ENCODE data around the gene MTCL3.
A peak's percentile ranks its signal among the peaks of the same experiment; 100 is the strongest.

The MTCL3 gene

DNA sequence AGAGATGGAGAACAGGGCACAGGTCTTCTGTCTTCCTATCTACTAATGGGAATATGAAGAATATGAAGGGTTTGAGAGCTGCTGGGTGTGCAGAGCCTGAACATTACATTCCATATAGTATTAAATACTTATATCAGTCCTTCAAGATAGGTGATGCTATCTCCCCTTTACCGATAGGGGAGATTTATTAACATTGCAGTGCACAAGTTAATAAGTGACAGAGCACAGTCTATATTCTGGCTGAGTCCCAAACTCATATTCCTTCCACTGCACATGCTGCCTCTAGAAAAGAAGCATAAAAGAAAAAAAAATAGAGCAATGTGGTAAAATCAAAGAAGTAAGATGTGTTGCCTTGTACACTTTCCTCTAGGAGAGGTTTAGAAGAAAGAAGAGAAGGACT, 41.5 kb downstream of the MTCL3 start:
- Mint-ChIP-seq H3K27me3 (ENCODE audit: insufficient read depth) (peaks cover 2% of the 10 kb centered on the region), H3K4me1 (ENCODE audit: low read depth) (peaks cover 16% of the 10 kb centered on the region), H3K9me3 (no peaks in the 10 kb centered on the region), H3K27ac (no peak overlapping the region), H3K4me3 (no peak overlapping the region), H3K36me3 (ENCODE audit: low read depth) (peaks cover 42% of the 10 kb centered on the region)
- intact Hi-C loops (cut with micrococcal nuclease), result no loop called here
- DNase-seq (ENCODE audit: low spot score), result no peak

DNA sequence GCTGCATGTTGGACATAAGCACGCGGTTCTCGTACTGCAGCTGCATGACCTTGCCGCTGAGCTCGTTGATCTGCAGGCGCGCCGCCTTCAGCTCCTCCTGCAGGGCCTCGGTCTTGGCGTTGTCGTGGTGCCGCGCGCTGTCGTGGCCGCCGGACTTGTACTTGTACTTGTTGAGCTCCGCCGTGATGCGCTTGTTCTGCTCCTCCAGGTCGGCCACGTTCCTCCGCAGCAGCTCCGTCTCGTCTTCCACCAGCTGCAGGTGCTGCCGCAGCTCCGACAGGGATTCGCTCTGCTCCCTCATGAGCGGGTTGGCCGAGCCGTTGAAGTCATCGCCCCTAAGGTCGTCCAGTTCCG, 43.3 kb downstream of the MTCL3 start:
- no peak overlapping the region for H3K27ac Mint-ChIP-seq
- no peak for DNase-seq (ENCODE audit: low spot score)
- peaks cover 2% of the 10 kb centered on the region for H3K27me3 Mint-ChIP-seq (ENCODE audit: insufficient read depth)
- no peaks in the 10 kb centered on the region for H3K9me3 Mint-ChIP-seq
- H3K36me3 Mint-ChIP-seq (ENCODE audit: low read depth), result peaks cover 40% of the 10 kb centered on the region
- no peak overlapping the region for H3K4me3 Mint-ChIP-seq
- no peaks in the 10 kb centered on the region for H3K4me1 Mint-ChIP-seq (ENCODE audit: low read depth)
- intact Hi-C loops (cut with micrococcal nuclease), result no loop called here

DNA sequence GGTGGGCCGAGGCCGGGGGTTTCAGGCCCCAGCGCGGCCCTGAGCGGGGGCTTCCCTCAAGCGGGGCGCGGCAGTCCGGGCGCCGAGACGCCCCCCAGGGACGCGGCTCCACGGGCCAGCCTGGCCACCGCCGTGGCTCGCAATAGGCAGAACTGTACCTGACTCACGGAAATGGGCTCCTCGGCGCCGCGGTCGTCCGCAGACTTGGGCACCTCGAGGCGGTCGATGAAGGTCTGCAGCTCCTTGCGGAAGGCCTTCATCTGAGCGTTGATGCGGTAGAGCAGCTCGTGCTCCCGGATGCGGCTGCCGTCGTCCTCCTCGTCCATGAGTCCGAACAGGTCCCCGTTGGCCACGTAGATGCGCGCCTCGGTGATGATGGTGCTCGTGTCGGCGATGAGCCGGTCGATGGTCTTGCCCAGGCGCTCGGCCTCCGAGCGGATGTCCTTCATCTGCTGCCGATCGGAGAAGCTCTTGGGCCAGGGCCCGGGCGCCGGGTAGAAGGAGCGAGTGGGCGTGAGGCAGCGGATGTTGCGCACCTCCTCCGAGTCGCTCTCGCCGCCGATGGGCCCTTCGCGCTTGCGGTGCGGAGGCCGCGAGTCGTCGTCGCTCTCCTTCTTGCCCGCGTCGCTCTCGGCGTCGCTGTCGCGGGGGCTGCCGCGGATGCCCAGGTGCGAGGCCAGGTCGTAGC, 43.9 kb downstream of the MTCL3 start:
- H3K36me3 Mint-ChIP-seq (ENCODE audit: low read depth), result peaks cover 44% of the 10 kb centered on the region
- intact Hi-C loops (cut with micrococcal nuclease), result no loop called here
- peaks cover 2% of the 10 kb centered on the region for H3K27me3 Mint-ChIP-seq (ENCODE audit: insufficient read depth)
- no peak overlapping the region for H3K27ac Mint-ChIP-seq
- no peak overlapping the region for H3K4me3 Mint-ChIP-seq
- H3K9me3 Mint-ChIP-seq, result no peaks in the 10 kb centered on the region
- no peak for DNase-seq (ENCODE audit: low spot score)
- no peaks in the 10 kb centered on the region for H3K4me1 Mint-ChIP-seq (ENCODE audit: low read depth)

- peaks cover 26% of the 10 kb centered on the region for H3K36me3 Mint-ChIP-seq (ENCODE audit: low read depth)
- peaks cover 3% of the 10 kb centered on the region for H3K27me3 Mint-ChIP-seq (ENCODE audit: insufficient read depth)
These were observed 47.5 kb downstream of the MTCL3 start for GRCh38 chr6:127471379-127472255.

DNA sequence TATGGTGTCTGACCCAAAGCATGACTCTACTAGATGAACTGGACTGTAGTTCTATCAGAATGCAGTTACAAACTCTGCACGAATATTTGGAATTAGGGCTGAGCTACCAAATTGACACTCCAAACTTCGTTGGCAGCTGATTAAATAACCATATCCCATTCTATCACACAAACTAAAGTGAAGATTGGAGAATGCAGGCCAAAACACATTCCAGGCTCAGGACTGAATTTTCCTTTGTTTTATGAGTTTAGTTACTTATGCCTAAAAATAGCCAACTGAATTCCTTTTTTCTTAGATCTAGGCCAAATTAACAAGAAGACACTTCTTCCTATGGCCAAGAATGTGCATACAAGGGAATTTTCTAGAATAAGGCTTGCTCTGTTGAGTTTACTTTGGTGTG, 50.2 kb downstream of the MTCL3 start:
- DNase-seq (ENCODE audit: low spot score), result no peak
- H3K27me3 Mint-ChIP-seq (ENCODE audit: insufficient read depth), result peaks cover 3% of the 10 kb centered on the region
- peaks cover 16% of the 10 kb centered on the region for H3K36me3 Mint-ChIP-seq (ENCODE audit: low read depth)
- H3K27ac Mint-ChIP-seq, result no peak overlapping the region
- no peaks in the 10 kb centered on the region for H3K4me1 Mint-ChIP-seq (ENCODE audit: low read depth)
- no peaks in the 10 kb centered on the region for H3K9me3 Mint-ChIP-seq
- no peak overlapping the region for H3K4me3 Mint-ChIP-seq
- intact Hi-C loops (cut with micrococcal nuclease), result loop anchor here (5.0 kb wide), 2 partner anchors 127 to 173 kb away; partner anchors contain the start of gene ECHDC1

More at GRCh38 chr6:127471379-127472255, 47.5 kb downstream of the MTCL3 start:
- Mint-ChIP-seq H3K27ac (no peak overlapping the region), H3K4me1 (ENCODE audit: low read depth) (no peaks in the 10 kb centered on the region), H3K9me3 (no peaks in the 10 kb centered on the region), H3K4me3 (no peak overlapping the region)
- no peak for DNase-seq (ENCODE audit: low spot score)
- intact Hi-C loops (cut with micrococcal nuclease), result no loop called here

DNA sequence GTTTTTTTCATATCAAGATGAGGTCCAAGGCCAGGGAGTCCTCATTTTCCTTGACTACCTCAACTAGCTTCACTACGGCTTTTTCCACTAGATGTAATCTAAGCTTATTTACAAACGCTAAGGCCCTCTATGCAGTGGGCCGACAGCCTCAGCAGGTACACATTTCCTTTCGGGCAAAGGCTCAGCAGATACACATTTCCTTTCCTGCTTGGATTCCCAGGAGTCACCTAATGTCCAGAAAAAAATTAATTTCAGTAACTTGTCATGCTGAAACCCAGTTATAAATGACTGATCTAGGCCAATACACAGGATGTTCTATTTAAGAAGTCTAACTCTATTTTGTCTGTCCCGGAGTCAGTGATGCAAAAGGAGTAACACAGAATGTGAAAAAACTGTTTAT, 52.7 kb downstream of the MTCL3 start:
- Mint-ChIP-seq H3K36me3 (ENCODE audit: low read depth) (peaks cover 10% of the 10 kb centered on the region), H3K9me3 (no peaks in the 10 kb centered on the region), H3K4me1 (ENCODE audit: low read depth) (no peaks in the 10 kb centered on the region), H3K27me3 (ENCODE audit: insufficient read depth) (peaks cover 3% of the 10 kb centered on the region), H3K4me3 (no peak overlapping the region), H3K27ac (no peak overlapping the region)
- intact Hi-C loops (cut with micrococcal nuclease), result loop anchor here (5.0 kb wide), 2 partner anchors 124 to 176 kb away; partner anchors contain the start of gene ECHDC1
- DNase-seq (ENCODE audit: low spot score), result no peak

DNA sequence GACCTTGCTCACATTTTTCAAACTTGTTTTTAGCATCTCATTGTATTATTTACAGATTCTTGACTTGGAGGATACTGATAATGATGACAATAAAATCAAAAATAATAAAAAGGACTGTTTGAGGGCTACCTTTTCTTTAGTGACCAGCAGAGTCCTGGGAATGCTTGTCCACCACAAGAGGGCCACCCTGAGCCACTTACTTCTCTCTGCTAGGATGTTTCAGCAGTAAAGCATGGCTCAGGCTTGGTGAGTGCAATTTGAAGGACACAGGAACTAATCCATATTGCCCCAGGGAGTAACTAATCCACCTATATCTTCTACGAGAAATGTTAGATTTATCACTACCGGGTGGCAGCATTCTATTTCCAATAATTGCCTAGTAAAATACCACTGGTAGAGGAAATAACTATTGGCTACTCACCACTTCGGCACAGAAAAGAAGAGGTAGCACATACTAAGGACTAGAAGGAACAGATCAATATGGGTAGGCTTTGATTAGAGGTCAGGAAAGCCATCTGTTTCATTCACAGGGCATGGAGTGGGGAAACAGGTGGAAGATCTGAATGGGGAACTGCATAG, 54.2 kb downstream of the MTCL3 start:
- peaks cover 9% of the 10 kb centered on the region for H3K4me1 Mint-ChIP-seq (ENCODE audit: low read depth)
- no peaks in the 10 kb centered on the region for H3K9me3 Mint-ChIP-seq

GRCh38 chr6:127464161-127464880, 54.8 kb downstream of the MTCL3 start:
- peaks cover 13% of the 10 kb centered on the region for H3K4me1 Mint-ChIP-seq (ENCODE audit: low read depth)
- no peak overlapping the region for H3K4me3 Mint-ChIP-seq
- intact Hi-C loops (cut with micrococcal nuclease), result loop anchor here (2.0 to 5.0 kb wide), 2 partner anchors 20 to 42 kb away; no protein-coding TSS in a partner anchor
- no peak for DNase-seq (ENCODE audit: low spot score)
- H3K27me3 Mint-ChIP-seq (ENCODE audit: insufficient read depth), result no peaks in the 10 kb centered on the region
- H3K36me3 Mint-ChIP-seq (ENCODE audit: low read depth), result peaks cover 2% of the 10 kb centered on the region
- no peak overlapping the region for H3K27ac Mint-ChIP-seq
- no peaks in the 10 kb centered on the region for H3K9me3 Mint-ChIP-seq

More for the DNA sequence above, 54.2 kb downstream of the MTCL3 start:
- H3K4me3 Mint-ChIP-seq, result no peak overlapping the region
- peaks cover under 1% of the 10 kb centered on the region for H3K27me3 Mint-ChIP-seq (ENCODE audit: insufficient read depth)
- intact Hi-C loops (cut with micrococcal nuclease), result loop anchor here (1.0 to 5.0 kb wide), 7 partner anchors 20 to 177 kb away; partner anchors contain the start of gene ECHDC1
- DNase-seq (ENCODE audit: low spot score), result peak; percentile 36
- no peak overlapping the region for H3K27ac Mint-ChIP-seq
- peaks cover 4% of the 10 kb centered on the region for H3K36me3 Mint-ChIP-seq (ENCODE audit: low read depth)

DNA sequence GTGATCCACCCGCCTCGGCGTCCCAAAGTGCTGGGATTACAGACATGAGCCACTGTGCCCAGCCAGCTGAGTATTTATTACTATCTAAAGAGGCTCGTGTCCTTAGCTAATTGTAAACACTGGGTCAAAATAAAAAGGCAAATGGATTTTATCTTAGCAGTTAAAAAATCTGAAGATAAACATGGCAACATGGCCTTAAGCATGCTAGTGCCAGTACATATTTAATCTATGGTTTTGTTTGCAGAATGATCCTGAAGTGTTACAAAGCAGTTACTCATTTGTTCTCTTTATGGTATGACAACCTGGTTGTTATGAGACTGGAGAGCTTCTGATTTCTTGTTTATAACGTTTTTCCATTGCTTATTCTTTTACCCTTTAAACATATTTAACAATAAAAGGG, 56.1 kb downstream of the MTCL3 start:
- Mint-ChIP-seq H3K36me3 (ENCODE audit: low read depth) (peaks cover 2% of the 10 kb centered on the region), H3K4me1 (ENCODE audit: low read depth) (peaks cover 13% of the 10 kb centered on the region), H3K4me3 (no peak overlapping the region), H3K27me3 (ENCODE audit: insufficient read depth) (no peaks in the 10 kb centered on the region), H3K27ac (no peak overlapping the region), H3K9me3 (no peaks in the 10 kb centered on the region)
- no peak for DNase-seq (ENCODE audit: low spot score)
- intact Hi-C loops (cut with micrococcal nuclease), result loop anchor here (5.0 kb wide), 1 partner anchor 41 kb away; no protein-coding TSS in a partner anchor

GRCh38 chr6:127462376-127462775, 56.8 kb downstream of the MTCL3 start:
- no peak for DNase-seq (ENCODE audit: low spot score)
- H3K4me1 Mint-ChIP-seq (ENCODE audit: low read depth), result peaks cover 13% of the 10 kb centered on the region
- H3K27me3 Mint-ChIP-seq (ENCODE audit: insufficient read depth), result no peaks in the 10 kb centered on the region
- H3K9me3 Mint-ChIP-seq, result no peaks in the 10 kb centered on the region
- peaks cover 2% of the 10 kb centered on the region for H3K36me3 Mint-ChIP-seq (ENCODE audit: low read depth)
- no peak overlapping the region for H3K4me3 Mint-ChIP-seq
- intact Hi-C loops (cut with micrococcal nuclease), result loop anchor here (5.0 kb wide), 1 partner anchor 40 kb away; no protein-coding TSS in a partner anchor
- H3K27ac Mint-ChIP-seq, result no peak overlapping the region

- H3K4me3 Mint-ChIP-seq, result no peak overlapping the region
- no peak for DNase-seq (ENCODE audit: low spot score)
- peak overlapping the region; percentile 40 for H3K27ac Mint-ChIP-seq
- no peaks in the 10 kb centered on the region for H3K27me3 Mint-ChIP-seq (ENCODE audit: insufficient read depth)
- peaks cover 13% of the 10 kb centered on the region for H3K4me1 Mint-ChIP-seq (ENCODE audit: low read depth)
- peaks cover 2% of the 10 kb centered on the region for H3K36me3 Mint-ChIP-seq (ENCODE audit: low read depth)
- intact Hi-C loops (cut with micrococcal nuclease), result loop anchor here (5.0 kb wide), 1 partner anchor 38 kb away; no protein-coding TSS in a partner anchor
- no peaks in the 10 kb centered on the region for H3K9me3 Mint-ChIP-seq
These were observed 58.7 kb downstream of the MTCL3 start for GRCh38 chr6:127460465-127460864.

DNA sequence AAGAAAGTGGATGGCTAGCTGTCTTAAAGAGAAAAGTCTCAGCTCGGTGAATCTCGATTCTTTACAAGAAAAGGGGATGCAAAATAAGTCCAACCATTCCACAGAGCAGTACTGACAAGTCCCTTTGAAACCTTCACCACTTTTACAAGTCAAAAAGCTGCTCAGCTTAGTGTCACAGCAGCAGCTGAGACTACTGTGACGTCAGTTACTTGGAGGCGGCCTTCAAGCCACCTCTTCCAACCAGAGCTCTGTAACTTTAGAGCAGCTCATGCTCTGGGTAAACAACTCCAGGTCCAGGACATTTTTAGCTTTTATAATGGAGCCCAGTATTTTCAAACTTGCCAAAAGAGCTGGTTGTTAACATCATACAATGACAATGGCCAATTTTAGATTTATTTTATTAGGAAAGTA, 59.9 kb downstream of the MTCL3 start, which contains the start of gene KIAA0408:
Gene KIAA0408, minus strand, starts transcription at position 159 of the 411 bp plus-strand sequence. CDS start 5,408 bp downstream, outside the sequence.
- DNase-seq (ENCODE audit: low spot score), result no peak
- intact Hi-C loops (cut with micrococcal nuclease), result no loop called here
- peaks cover 13% of the 10 kb centered on the region for H3K4me1 Mint-ChIP-seq (ENCODE audit: low read depth)
- no peaks in the 10 kb centered on the region for H3K9me3 Mint-ChIP-seq
- no peaks in the 10 kb centered on the region for H3K36me3 Mint-ChIP-seq (ENCODE audit: low read depth)
- no peak within 1 kb of the TSS for H3K27ac Mint-ChIP-seq
- no peak within 1 kb of the TSS for H3K4me3 Mint-ChIP-seq
- no peaks in the 10 kb centered on the region for H3K27me3 Mint-ChIP-seq (ENCODE audit: insufficient read depth)
